Stimulated activated CD4-positive, alpha-beta T cell treated with anti-CD3 and anti-CD28 coated beads, Interleukin-1b, Interleukin-23, amount 100 ng/mL, for 24 hours (primary cell): ENCODE results near the gene UBE2D2.
"Not testable (repeated sequence)": the region's sequence is repeated elsewhere in the genome, so short reads cannot be mapped to it uniquely, and the experiment has no call there.

Experiments
- DNase-seq, 4 experiments: peaks; one replicate each; pipeline ENCODE4 v3.0.0-alpha.2; 2020; ENCODE audit warnings: low read depth in 4 of 4, low spot score in 1 of 4

UBE2D2 gene

GRCh38 chr5:139560752-139561654 lies at the start of gene UBE2D2:
TSS of gene UBE2D2 (plus strand) at chr5:139561339. CDS start at chr5:139561792, 453 bp downstream.
- peak; percentile 93 to 97 (median 95) for DNase-seq

GRCh38 chr5:139512786-139513390 lies 48.3 kb upstream of the UBE2D2 start:
- DNase-seq = no peak

GRCh38 chr5:139513434-139513833 lies 47.7 kb upstream of the UBE2D2 start:
- DNase-seq = peak; percentile 41 to 70 (median 54)

- no peak for DNase-seq
Observed at GRCh38 chr5:139513852-139514485, 47.2 kb upstream of the UBE2D2 start.

GRCh38 chr5:139514486-139514856 lies 46.7 kb upstream of the UBE2D2 start:
- DNase-seq = no peak

GRCh38 chr5:139517683-139518564 lies 43.2 kb upstream of the UBE2D2 start:
- peak; percentile 75 to 88 (median 85) for DNase-seq

GRCh38 chr5:139523635-139524445 lies 37.3 kb upstream of the UBE2D2 start:
- no peak for DNase-seq

- DNase-seq = no peak
Observed at GRCh38 chr5:139524446-139524845, 36.7 kb upstream of the UBE2D2 start.

GRCh38 chr5:139524940-139525585 lies 36.1 kb upstream of the UBE2D2 start:
- no peak for DNase-seq

- DNase-seq = not testable (repeated sequence)
Observed at GRCh38 chr5:139525586-139526308, 35.4 kb upstream of the UBE2D2 start.

- DNase-seq = not testable (repeated sequence)
Observed at GRCh38 chr5:139526309-139527089, 34.6 kb upstream of the UBE2D2 start.

GRCh38 chr5:139527090-139527470 lies 34.1 kb upstream of the UBE2D2 start:
- not testable (repeated sequence) for DNase-seq

GRCh38 chr5:139527896-139528467 lies 33.2 kb upstream of the UBE2D2 start:
- DNase-seq = not testable (repeated sequence)

- DNase-seq = not testable (repeated sequence)
Observed at GRCh38 chr5:139528695-139529094, 32.4 kb upstream of the UBE2D2 start.

- not testable (repeated sequence) for DNase-seq
Observed at GRCh38 chr5:139530079-139530478, 31.1 kb upstream of the UBE2D2 start.

GRCh38 chr5:139531772-139532169 lies 29.4 kb upstream of the UBE2D2 start:
- DNase-seq = no peak

- peak in 1 of 4 experiments; percentile 42 for DNase-seq
Observed at GRCh38 chr5:139543423-139543991, 17.6 kb upstream of the UBE2D2 start.
